ENCODE data around the gene PHGDH. TPM values are rescaled to one million over a fixed set of nuclear protein-coding genes. Genes with fewer than 3 reads are reported as not detected.
A peak's percentile ranks its signal among the peaks of the same experiment; 100 is the strongest.

The PHGDH gene
- total RNA-seq, 1 donor from 2014 or later, result 371 TPM

- Histone ChIP-seq H3K27ac (ENCODE audit: low read depth, low read length) (peak overlapping the region; percentile 39), H3K27me3 (ENCODE audit: insufficient read depth, low read length) (peaks cover 6% of the 10 kb centered on the region), H3K4me2 (ENCODE audit: low read length) (peak overlapping the region; percentile 72), H2AFZ (ENCODE audit: low read depth, low read length) (no peak overlapping the region), H3K79me2 (ENCODE audit: insufficient read depth, low read length) (no peaks in the 10 kb centered on the region), H3K4me1 (ENCODE audit: insufficient read depth, low read length) (peaks cover 22% of the 10 kb centered on the region), H4K20me1 (ENCODE audit: insufficient read depth, low read length) (no peaks in the 10 kb centered on the region), H3K36me3 (ENCODE audit: insufficient read depth, low read length) (no peaks in the 10 kb centered on the region), H3K9me3 (ENCODE audit: insufficient read depth, low read depth, low read length) (no peaks in the 10 kb centered on the region), H3K9ac (ENCODE audit: low read length) (no peak overlapping the region), H3K4me3 (ENCODE audit: insufficient read depth, low read depth, low read length) (no peak overlapping the region)
- Mint-ChIP-seq H3K36me3 (ENCODE audit: low read depth, unreplicated experiment) (no peaks in the 10 kb centered on the region), H3K4me1 (ENCODE audit: low read depth, unreplicated experiment) (peaks cover 35% of the 10 kb centered on the region), H3K9me3 (ENCODE audit: unreplicated experiment) (peaks cover 2% of the 10 kb centered on the region), H3K4me3 (ENCODE audit: unreplicated experiment) (peak overlapping the region; percentile 69), H3K27me3 (ENCODE audit: low read depth, unreplicated experiment) (no peaks in the 10 kb centered on the region), H3K27ac (ENCODE audit: unreplicated experiment) (peak overlapping the region; percentile 77)
- no peak for TF ChIP-seq EZH2 (IDR thresholded peaks at IDR 0.05; ENCODE audit: insufficient read depth, low read length)
- peak; percentile 59 for DNase-seq (ENCODE audit: low read depth)
- no peak for FAIRE-seq
Observed at GRCh38 chr1:119674111-119674526, 37.6 kb upstream of the PHGDH start.

GRCh38 chr1:119674835-119675289, 36.9 kb upstream of the PHGDH start:
- H3K4me2 ChIP-seq (ENCODE audit: low read length), result peak overlapping the region; percentile 88
- H3K4me3 Mint-ChIP-seq (ENCODE audit: unreplicated experiment), result peak overlapping the region; percentile 84
- no peaks in the 10 kb centered on the region for H3K36me3 ChIP-seq (ENCODE audit: insufficient read depth, low read length)
- no peaks in the 10 kb centered on the region for H3K36me3 Mint-ChIP-seq (ENCODE audit: low read depth, unreplicated experiment)
- peak; percentile 20 for FAIRE-seq
- no peaks in the 10 kb centered on the region for H3K27me3 Mint-ChIP-seq (ENCODE audit: low read depth, unreplicated experiment)
- no peak overlapping the region for H3K27ac ChIP-seq (ENCODE audit: low read depth, low read length)
- no peak for TF ChIP-seq CTCF (IDR thresholded peaks at IDR 0.05; ENCODE audit: insufficient read depth, low read depth, low read length)
- TF ChIP-seq EZH2 (IDR thresholded peaks at IDR 0.05; ENCODE audit: insufficient read depth, low read length), result no peak
- peaks cover 35% of the 10 kb centered on the region for H3K4me1 Mint-ChIP-seq (ENCODE audit: low read depth, unreplicated experiment)
- no peaks in the 10 kb centered on the region for H3K9me3 ChIP-seq (ENCODE audit: insufficient read depth, low read depth, low read length)
- H3K27me3 ChIP-seq (ENCODE audit: insufficient read depth, low read length), result peaks cover 9% of the 10 kb centered on the region
- peak overlapping the region; percentile 77 for H3K27ac Mint-ChIP-seq (ENCODE audit: unreplicated experiment)
- peak; percentile 74 for DNase-seq (ENCODE audit: low read depth)
- no peak overlapping the region for H2AFZ ChIP-seq (ENCODE audit: low read depth, low read length)
- H4K20me1 ChIP-seq (ENCODE audit: insufficient read depth, low read length), result no peaks in the 10 kb centered on the region
- no peak overlapping the region for H3K4me3 ChIP-seq (ENCODE audit: insufficient read depth, low read depth, low read length)
- H3K9ac ChIP-seq (ENCODE audit: low read length), result no peak overlapping the region
- H3K79me2 ChIP-seq (ENCODE audit: insufficient read depth, low read length), result no peaks in the 10 kb centered on the region
- peaks cover 22% of the 10 kb centered on the region for H3K4me1 ChIP-seq (ENCODE audit: insufficient read depth, low read length)
- H3K9me3 Mint-ChIP-seq (ENCODE audit: unreplicated experiment), result no peaks in the 10 kb centered on the region

GRCh38 chr1:119675349-119676345, 36.1 kb upstream of the PHGDH start:
- TF ChIP-seq EZH2 (IDR thresholded peaks at IDR 0.05; ENCODE audit: insufficient read depth, low read length) (no peak), CTCF (IDR thresholded peaks at IDR 0.05; ENCODE audit: insufficient read depth, low read depth, low read length) (peak; percentile 90)
- peak overlapping the region; percentile 7 for H3K27ac ChIP-seq (ENCODE audit: low read depth, low read length)
- DNase-seq (ENCODE audit: low read depth) (peak; percentile 60), FAIRE-seq (no peak)
- Mint-ChIP-seq H3K36me3 (ENCODE audit: low read depth, unreplicated experiment) (no peaks in the 10 kb centered on the region), H3K9me3 (ENCODE audit: unreplicated experiment) (no peaks in the 10 kb centered on the region), H3K27ac (ENCODE audit: unreplicated experiment) (peak overlapping the region; percentile 77), H3K4me3 (ENCODE audit: unreplicated experiment) (peak overlapping the region; percentile 84), H3K27me3 (ENCODE audit: low read depth, unreplicated experiment) (no peaks in the 10 kb centered on the region), H3K4me1 (ENCODE audit: low read depth, unreplicated experiment) (peaks cover 35% of the 10 kb centered on the region)
- H4K20me1 ChIP-seq (ENCODE audit: insufficient read depth, low read length), result no peaks in the 10 kb centered on the region
- H3K9ac ChIP-seq (ENCODE audit: low read length), result peak overlapping the region; percentile 66
- H3K9me3 ChIP-seq (ENCODE audit: insufficient read depth, low read depth, low read length), result no peaks in the 10 kb centered on the region
- peak overlapping the region; percentile 56 for H3K4me3 ChIP-seq (ENCODE audit: insufficient read depth, low read depth, low read length)
- H3K4me2 ChIP-seq (ENCODE audit: low read length), result peak overlapping the region; percentile 88
- H3K27me3 ChIP-seq (ENCODE audit: insufficient read depth, low read length), result peaks cover 9% of the 10 kb centered on the region
- no peaks in the 10 kb centered on the region for H3K36me3 ChIP-seq (ENCODE audit: insufficient read depth, low read length)
- H2AFZ ChIP-seq (ENCODE audit: low read depth, low read length), result peak overlapping the region; percentile 77
- H3K4me1 ChIP-seq (ENCODE audit: insufficient read depth, low read length), result peaks cover 22% of the 10 kb centered on the region
- no peaks in the 10 kb centered on the region for H3K79me2 ChIP-seq (ENCODE audit: insufficient read depth, low read length)

Data from astrocyte (in vitro differentiated cells and primary cell).